Spleen (tissue), 11 donors: Measurements from ENCODE around the gene AFF1. TPM values are rescaled to one million over a fixed set of nuclear protein-coding genes. Genes with fewer than 3 reads are reported as not detected.

ENCODE experiments used
- DNase-seq: peaks from one replicate; pipeline ENCODE4 v3.0.0-alpha.2; 2020
- H3K27ac ChIP-seq, 8 donors: fragments of 200-600 bp; sonication (generic) in 7 of 8; 1 replicate in 4 of 8; 2 replicates in 4 of 8; pipeline versions ENCODE4 v1.5.0 to v1.8.0; 2016 to 2021; ENCODE audit warnings: inconsistent platforms in 4 of 8, mild to moderate bottlenecking in 4 of 8, moderate library complexity in 1 of 8
- H3K27me3 ChIP-seq, 7 donors: fragments of 200-600 bp; sonication (generic) in 6 of 7; replicated peaks in 1 of 7; 1 replicate in 4 of 7; 2 replicates in 3 of 7; pipeline versions ENCODE4 v1.5.0 to v1.8.0; 2016 to 2021; ENCODE audit warnings: inconsistent platforms in 3 of 7, mild to moderate bottlenecking in 1 of 7
- H3K36me3 ChIP-seq, 6 donors: fragments of 200-600 bp; sonication (generic) in 5 of 6; 1 replicate in 4 of 6; 2 replicates in 2 of 6; pipeline versions ENCODE4 v1.5.0 to v1.8.0; 2016 to 2021; ENCODE audit warnings: inconsistent platforms in 2 of 6
- H3K4me1 ChIP-seq, 6 donors: fragments of 200-600 bp; sonication (generic) in 5 of 6; 1 replicate in 3 of 6; 2 replicates in 3 of 6; pipeline versions ENCODE4 v1.5.0 to v1.8.0; 2016 to 2021; ENCODE audit warnings: inconsistent platforms in 3 of 6
- H3K4me3 ChIP-seq, 8 donors: fragments of 200-600 bp; sonication (generic) in 7 of 8; 1 replicate in 4 of 8; 2 replicates in 4 of 8; pipeline versions ENCODE4 v1.5.0 to v1.8.0; 2016 to 2021; ENCODE audit warnings: inconsistent platforms in 4 of 8, mild to moderate bottlenecking in 4 of 8, moderate library complexity in 2 of 8
- H3K9me3 ChIP-seq, 8 donors: fragments of 200-600 bp; sonication (generic) in 7 of 8; 1 replicate in 4 of 8; 2 replicates in 4 of 8; pipeline versions ENCODE4 v1.5.0 to v1.8.0; 2016 to 2021; ENCODE audit warnings: inconsistent platforms in 4 of 8
- POLR2A ChIP-seq, 3 donors: fragments of 450-650 bp; IDR thresholded peaks; one replicate each; pipeline ENCODE4 v1.5.1; 2017; ENCODE audit warnings: antibody characterized with exemption in 3 of 3, mild to moderate bottlenecking in 1 of 3
- POLR2AphosphoS5 ChIP-seq, 3 donors: sonication (generic); formaldehyde crosslinking; IDR thresholded peaks; one replicate each; pipeline ENCODE4 v1.5.1; 2017; ENCODE audit warnings: antibody characterized with exemption in 3 of 3
- WGBS, 5 donors: extraction: QIAGEN DNeasy Blood & Tissue Kit in 3 of 5; methylation state at CpG; one replicate each; pipeline versions ENCODE4 v1.1.5 to v1.1.7; 2013 to 2018; 5-methylcytosine and 5-hydroxymethylcytosine counted together
- intact Hi-C: fragments of 100-400 bp; cut with DNase I; formaldehyde crosslinking; loops from one replicate; pipeline ENCODE4 v1.15.0; 2023; ENCODE audit warnings: low total_unique reads
- polyA plus RNA-seq, 3 donors: library from polyadenylated mRNA; stranded (reverse); fragments of 200-250 nt; gene quantifications; one replicate each; pipeline ENCODE4 v1.2.1, GENCODE V29; 2013
- total RNA-seq, 7 donors: library from RNA; depleted of rRNA in 3 of 7; stranded (reverse); fragments of >200 nt in 3 of 7; fragmentation: NEBNext Ultra II Directional in 4 of 7; extraction: Animal tissue kit (Norgen Biotek cat#: 25700) in 4 of 7; gene quantifications; one replicate each; pipeline versions ENCODE4 v1.1.0 to v1.2.1, GENCODE V29; 2016 to 2021
- TF ChIP-seq, protein P1 (sequence below), 11 experiments: fragments of 200-600 bp in 7 of 11; fragments of 450-650 bp in 4 of 11; sonication (generic) in 4 of 11; IDR thresholded peaks in 8 of 11; conservative IDR thresholded peaks in 3 of 11; 1 replicate in 7 of 11; 2 replicates in 4 of 11; pipeline versions ENCODE4 v1.4.0 to v1.8.0; 2016 to 2021; ENCODE audit warnings: antibody characterized with exemption in 11 of 11, inconsistent platforms in 4 of 11, mild to moderate bottlenecking in 1 of 11
- donor health status: healthy with polysubstance abuse.
- donor health status: DM: no; HTN: no; CAD: no; lungs with moderate emphysema.
- donor health status: DM: no; HTN: no; CAD: no.
- donor health status: Bipolar disorder and iron deficiency.
- donor health status: healthy.
- donor health status: DM: no; HTN: no; CAD: no.
- donor health status: DM: yes; HTN: yes; CAD: no.

AFF1 gene
- total and polyA plus RNA-seq, 10 donors: 4.4 to 119 (median 80.8) TPM

DNA sequence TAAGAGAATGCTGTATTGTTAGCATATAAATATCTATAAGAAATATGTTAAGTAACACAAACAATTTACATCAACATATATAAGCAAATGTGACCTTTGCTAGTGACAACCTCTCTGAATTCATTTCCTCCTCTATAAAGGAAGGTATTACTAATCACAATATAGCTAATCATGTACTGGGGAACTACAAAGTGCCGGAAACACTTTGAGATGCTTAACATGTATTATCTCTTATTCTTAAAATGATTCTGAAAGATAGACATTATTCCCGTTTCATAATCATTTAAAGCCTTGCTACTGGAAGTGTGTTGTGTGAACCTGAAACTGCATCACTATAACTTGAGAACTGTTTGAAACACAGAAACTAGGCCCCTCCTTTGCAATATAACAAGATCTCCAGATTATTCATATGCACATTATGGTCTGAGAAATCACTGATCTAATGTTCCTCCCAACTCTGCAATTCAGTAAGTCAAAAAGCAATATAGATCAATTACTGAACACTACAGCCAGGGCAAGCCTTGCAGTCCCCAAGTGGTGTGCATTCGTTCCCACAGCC, 231.6 kb downstream of the AFF1 start:
- H3K36me3 ChIP-seq: peaks cover 0 to 72% (median 21%) of the 10 kb centered on the region in 6 donors
- H3K27ac ChIP-seq: no peak overlapping the region
- no peaks in the 10 kb centered on the region for H3K27me3 ChIP-seq
- TF ChIP-seq POLR2A (IDR thresholded peaks at IDR 0.05) (no peak), POLR2AphosphoS5 (IDR thresholded peaks at IDR 0.05) (no peak)
- TF ChIP-seq, protein P1, sequence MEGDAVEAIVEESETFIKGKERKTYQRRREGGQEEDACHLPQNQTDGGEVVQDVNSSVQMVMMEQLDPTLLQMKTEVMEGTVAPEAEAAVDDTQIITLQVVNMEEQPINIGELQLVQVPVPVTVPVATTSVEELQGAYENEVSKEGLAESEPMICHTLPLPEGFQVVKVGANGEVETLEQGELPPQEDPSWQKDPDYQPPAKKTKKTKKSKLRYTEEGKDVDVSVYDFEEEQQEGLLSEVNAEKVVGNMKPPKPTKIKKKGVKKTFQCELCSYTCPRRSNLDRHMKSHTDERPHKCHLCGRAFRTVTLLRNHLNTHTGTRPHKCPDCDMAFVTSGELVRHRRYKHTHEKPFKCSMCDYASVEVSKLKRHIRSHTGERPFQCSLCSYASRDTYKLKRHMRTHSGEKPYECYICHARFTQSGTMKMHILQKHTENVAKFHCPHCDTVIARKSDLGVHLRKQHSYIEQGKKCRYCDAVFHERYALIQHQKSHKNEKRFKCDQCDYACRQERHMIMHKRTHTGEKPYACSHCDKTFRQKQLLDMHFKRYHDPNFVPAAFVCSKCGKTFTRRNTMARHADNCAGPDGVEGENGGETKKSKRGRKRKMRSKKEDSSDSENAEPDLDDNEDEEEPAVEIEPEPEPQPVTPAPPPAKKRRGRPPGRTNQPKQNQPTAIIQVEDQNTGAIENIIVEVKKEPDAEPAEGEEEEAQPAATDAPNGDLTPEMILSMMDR (IDR thresholded peaks at IDR 0.05 in 8 of 11, conservative IDR thresholded peaks at IDR 0.05 in 3 of 11): no peak
- H3K4me1 ChIP-seq: no peaks in the 10 kb centered on the region
- WGBS, 5 donors: 81 to 92% (median 82%) methylated on average over 3 of the region's 3 CpGs
- no peaks in the 10 kb centered on the region for H3K9me3 ChIP-seq
- no peak for DNase-seq
- intact Hi-C loops: no loop called here
- no peak overlapping the region for H3K4me3 ChIP-seq

DNA sequence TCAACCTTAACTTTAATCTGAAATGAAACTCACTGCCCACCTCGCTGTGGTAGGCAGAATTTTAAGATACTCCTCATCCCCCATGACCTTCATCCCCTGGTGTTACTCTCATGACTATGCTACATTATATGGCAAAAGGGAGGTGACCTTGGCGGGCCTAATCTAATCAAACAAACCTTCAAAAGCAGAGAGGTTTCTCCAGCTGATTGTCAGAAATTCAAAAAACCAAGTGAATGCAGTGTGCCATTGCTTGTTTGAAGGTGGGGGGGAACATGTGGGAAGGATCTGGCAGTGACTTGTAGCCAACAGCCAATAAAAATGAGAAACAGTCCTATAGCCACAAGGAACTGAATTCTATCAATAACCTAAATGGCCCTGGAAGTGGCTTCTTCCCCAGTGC, 237.1 kb downstream of the AFF1 start:
- WGBS, 5 donors: 90 to 95% (median 93%) methylated on average over 2 of the region's 2 CpGs
- H3K4me3 ChIP-seq: no peak overlapping the region
- no peaks in the 10 kb centered on the region for H3K27me3 ChIP-seq
- intact Hi-C loops: no loop called here
- TF ChIP-seq POLR2AphosphoS5 (IDR thresholded peaks at IDR 0.05): no peak
- no peak for DNase-seq
- peaks cover 0 to 60% (median 13%) of the 10 kb centered on the region in 6 donors for H3K36me3 ChIP-seq
- H3K27ac ChIP-seq: no peak overlapping the region
- no peaks in the 10 kb centered on the region for H3K9me3 ChIP-seq
- no peaks in the 10 kb centered on the region for H3K4me1 ChIP-seq

DNA sequence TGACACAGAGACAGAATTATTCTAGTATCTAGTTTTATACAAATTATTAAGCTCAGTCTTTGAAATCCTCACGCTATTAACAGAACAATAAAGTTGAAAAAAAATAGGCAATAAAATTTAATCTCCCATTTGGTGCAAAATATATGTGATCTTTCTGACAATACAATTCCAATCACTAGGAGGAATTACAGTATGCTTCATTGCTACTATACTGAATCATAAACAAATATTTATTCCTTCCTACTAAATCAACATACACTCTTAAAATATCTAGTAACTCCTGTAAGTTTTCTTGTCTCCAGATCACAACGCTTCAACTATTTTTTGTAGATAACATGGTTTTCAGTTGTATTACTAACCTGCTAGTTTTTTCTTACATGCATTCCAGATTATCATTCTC, 239.9 kb downstream of the AFF1 start:
- no peak overlapping the region for H3K4me3 ChIP-seq
- no peak for DNase-seq
- 93 to 100% (median 99%) methylated on average over 2 of the region's 2 CpGs for WGBS, 5 donors
- H3K36me3 ChIP-seq: peaks cover 0 to 48% (median 2%) of the 10 kb centered on the region in 6 donors
- no peaks in the 10 kb centered on the region for H3K27me3 ChIP-seq
- TF ChIP-seq POLR2AphosphoS5 (IDR thresholded peaks at IDR 0.05) (no peak), POLR2A (IDR thresholded peaks at IDR 0.05) (no peak)
- TF ChIP-seq, protein P1 (IDR thresholded peaks at IDR 0.05 in 8 of 11, conservative IDR thresholded peaks at IDR 0.05 in 3 of 11): no peak
- no peaks in the 10 kb centered on the region for H3K4me1 ChIP-seq
- no peaks in the 10 kb centered on the region for H3K9me3 ChIP-seq
- no peak overlapping the region for H3K27ac ChIP-seq
- intact Hi-C loops: no loop called here

DNA sequence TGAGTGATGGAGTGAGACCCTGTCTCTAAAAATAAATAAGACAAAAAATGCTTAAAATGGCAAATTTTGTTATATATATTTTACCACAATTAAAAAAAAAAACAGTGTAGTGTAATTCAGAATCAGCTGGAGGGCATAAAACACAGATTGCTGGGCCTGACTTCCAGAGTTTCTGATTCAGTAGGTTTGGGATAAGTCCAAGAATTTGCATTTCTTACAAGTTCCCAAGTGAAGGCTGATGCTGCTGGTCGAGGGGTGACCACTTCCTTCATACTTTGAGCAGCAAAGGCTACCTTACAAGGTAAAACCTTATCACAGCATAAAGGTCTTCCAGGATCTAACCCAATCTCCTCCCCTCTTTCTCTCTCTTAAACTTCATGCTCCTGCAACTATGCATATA, 244.9 kb downstream of the AFF1 start:
- H3K4me1 ChIP-seq: no peaks in the 10 kb centered on the region
- H3K9me3 ChIP-seq: no peaks in the 10 kb centered on the region
- H3K4me3 ChIP-seq: no peak overlapping the region
- TF ChIP-seq POLR2A (IDR thresholded peaks at IDR 0.05) (no peak), POLR2AphosphoS5 (IDR thresholded peaks at IDR 0.05) (no peak)
- TF ChIP-seq, protein P1 (IDR thresholded peaks at IDR 0.05 in 8 of 11, conservative IDR thresholded peaks at IDR 0.05 in 3 of 11): no peak
- no peaks in the 10 kb centered on the region for H3K27me3 ChIP-seq
- H3K27ac ChIP-seq: no peak overlapping the region
- peaks cover 0 to 40% (median 0%) of the 10 kb centered on the region in 6 donors for H3K36me3 ChIP-seq
- intact Hi-C loops: no loop called here
- 61 to 71% (median 67%) methylated on average over 1 of the region's 1 CpG for WGBS, 5 donors
- DNase-seq: no peak
